DND-41 (cell line): ENCODE results near the gene MS4A15.
A peak's percentile ranks its signal among the peaks of the same experiment; 100 is the strongest.

Experiments
- ATAC-seq: fragments of 200-7000 bp; cut with Tn5 transposase; 3 replicates; pipeline ENCODE4 v1.9.1; 2021; ENCODE audit warnings: low read depth; ENCODE audit not compliant: insufficient read depth
- DNase-seq: peaks from one replicate; pipeline ENCODE4 v3.0.0-alpha.2; 2020
- H2AFZ ChIP-seq: 2 replicates; pipeline ENCODE4 v1.6.0; 2012; ENCODE audit warnings: low read depth, low read length
- H3K27ac ChIP-seq: 2 replicates; pipeline ENCODE4 v1.5.1; 2012; ENCODE audit warnings: low read length, inconsistent platforms
- H3K27me3 ChIP-seq: fragments of 200-600 bp; sonication (generic); 2 replicates; pipeline ENCODE4 v1.6.0; 2012; ENCODE audit warnings: low read length, mild to moderate bottlenecking, inconsistent platforms; ENCODE audit not compliant: insufficient read depth, poor library complexity
- H3K36me3 ChIP-seq: 2 replicates; pipeline ENCODE4 v1.5.1; 2012; ENCODE audit warnings: low read length, inconsistent platforms; ENCODE audit not compliant: insufficient read depth
- H3K4me1 ChIP-seq: 2 replicates; pipeline ENCODE4 v1.5.1; 2012; ENCODE audit warnings: mild to moderate bottlenecking, low read length; ENCODE audit not compliant: insufficient read depth
- H3K4me2 ChIP-seq: 2 replicates; pipeline ENCODE4 v1.6.0; 2012; ENCODE audit warnings: mild to moderate bottlenecking, moderate library complexity, low read length, inconsistent platforms; ENCODE audit not compliant: insufficient read depth
- H3K4me3 ChIP-seq, 2 experiments: fragments of 200-600 bp in 1 of 2; shearing (Covaris generic) in 1 of 2; 2 replicates each; pipeline ENCODE4 v1.5.1; 2012 to 2016; ENCODE audit warnings: inconsistent platforms in 2 of 2, low read length in 2 of 2, mild to moderate bottlenecking in 2 of 2, low read depth in 1 of 2, moderate library complexity in 1 of 2
- H3K79me2 ChIP-seq: 2 replicates; pipeline ENCODE4 v1.6.0; 2012; ENCODE audit warnings: low read length, inconsistent platforms; ENCODE audit not compliant: insufficient read depth
- H3K9ac ChIP-seq: 2 replicates; pipeline ENCODE4 v1.6.0; 2012; ENCODE audit warnings: low read depth, mild to moderate bottlenecking, inconsistent platforms, low read length, moderate library complexity
- H3K9me3 ChIP-seq: 2 replicates; pipeline ENCODE4 v1.5.1; 2012; ENCODE audit warnings: low read length, moderate library complexity, mild to moderate bottlenecking, inconsistent platforms; ENCODE audit not compliant: insufficient read depth, severe bottlenecking
- H4K20me1 ChIP-seq: 2 replicates; pipeline ENCODE4 v1.6.0; 2012; ENCODE audit warnings: low read length; ENCODE audit not compliant: insufficient read depth
- EZH2 ChIP-seq: IDR thresholded peaks from 3 replicates; pipeline ENCODE4 v1.6.1; 2012; ENCODE audit warnings: borderline replicate concordance, low read depth, mild to moderate bottlenecking, moderate library complexity, low read length, inconsistent platforms; ENCODE audit not compliant: severe bottlenecking
- TF ChIP-seq, protein P1 (sequence below): IDR thresholded peaks from 2 replicates; pipeline ENCODE4 v1.5.1; 2012; ENCODE audit warnings: borderline replicate concordance, low read length, moderate library complexity, mild to moderate bottlenecking; ENCODE audit not compliant: poor library complexity, severe bottlenecking; ENCODE audit errors: extremely low read depth

Gene MS4A15

DNA sequence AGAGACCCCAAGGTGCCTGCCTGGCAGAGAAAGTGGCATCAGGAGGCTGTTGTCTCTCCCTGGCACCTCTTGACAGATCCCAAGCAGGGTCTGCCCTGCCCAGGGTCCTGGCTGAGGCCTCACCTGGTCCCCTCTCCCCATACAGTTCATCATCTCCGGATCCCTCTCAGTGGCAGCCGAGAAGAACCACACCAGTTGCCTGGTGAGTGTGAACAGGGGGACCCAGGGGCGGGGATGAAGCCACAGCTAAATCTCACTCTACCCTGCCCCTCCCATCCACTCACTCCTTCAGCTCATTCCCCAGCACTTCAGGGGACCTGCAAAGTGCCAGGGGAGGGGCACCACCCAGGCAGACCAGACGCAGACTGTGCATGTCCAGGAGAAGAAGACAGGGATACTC lies 14.5 kb downstream of the MS4A15 start:
- Histone ChIP-seq H3K9ac (no peak overlapping the region), H3K36me3 (no peaks in the 10 kb centered on the region), H3K4me3 (no peak overlapping the region), H3K27ac (no peak overlapping the region), H3K9me3 (no peaks in the 10 kb centered on the region), H2AFZ (no peak overlapping the region), H3K79me2 (no peaks in the 10 kb centered on the region), H3K4me1 (peaks cover 11% of the 10 kb centered on the region), H4K20me1 (no peaks in the 10 kb centered on the region; the same call in 1 of the 2 replicates), H3K4me2 (no peak overlapping the region), H3K27me3 (no peaks in the 10 kb centered on the region)
- no peak for TF ChIP-seq EZH2
- TF ChIP-seq, protein P1, sequence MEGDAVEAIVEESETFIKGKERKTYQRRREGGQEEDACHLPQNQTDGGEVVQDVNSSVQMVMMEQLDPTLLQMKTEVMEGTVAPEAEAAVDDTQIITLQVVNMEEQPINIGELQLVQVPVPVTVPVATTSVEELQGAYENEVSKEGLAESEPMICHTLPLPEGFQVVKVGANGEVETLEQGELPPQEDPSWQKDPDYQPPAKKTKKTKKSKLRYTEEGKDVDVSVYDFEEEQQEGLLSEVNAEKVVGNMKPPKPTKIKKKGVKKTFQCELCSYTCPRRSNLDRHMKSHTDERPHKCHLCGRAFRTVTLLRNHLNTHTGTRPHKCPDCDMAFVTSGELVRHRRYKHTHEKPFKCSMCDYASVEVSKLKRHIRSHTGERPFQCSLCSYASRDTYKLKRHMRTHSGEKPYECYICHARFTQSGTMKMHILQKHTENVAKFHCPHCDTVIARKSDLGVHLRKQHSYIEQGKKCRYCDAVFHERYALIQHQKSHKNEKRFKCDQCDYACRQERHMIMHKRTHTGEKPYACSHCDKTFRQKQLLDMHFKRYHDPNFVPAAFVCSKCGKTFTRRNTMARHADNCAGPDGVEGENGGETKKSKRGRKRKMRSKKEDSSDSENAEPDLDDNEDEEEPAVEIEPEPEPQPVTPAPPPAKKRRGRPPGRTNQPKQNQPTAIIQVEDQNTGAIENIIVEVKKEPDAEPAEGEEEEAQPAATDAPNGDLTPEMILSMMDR, result no peak
- ATAC-seq (no peak), DNase-seq (no peak)

DNA sequence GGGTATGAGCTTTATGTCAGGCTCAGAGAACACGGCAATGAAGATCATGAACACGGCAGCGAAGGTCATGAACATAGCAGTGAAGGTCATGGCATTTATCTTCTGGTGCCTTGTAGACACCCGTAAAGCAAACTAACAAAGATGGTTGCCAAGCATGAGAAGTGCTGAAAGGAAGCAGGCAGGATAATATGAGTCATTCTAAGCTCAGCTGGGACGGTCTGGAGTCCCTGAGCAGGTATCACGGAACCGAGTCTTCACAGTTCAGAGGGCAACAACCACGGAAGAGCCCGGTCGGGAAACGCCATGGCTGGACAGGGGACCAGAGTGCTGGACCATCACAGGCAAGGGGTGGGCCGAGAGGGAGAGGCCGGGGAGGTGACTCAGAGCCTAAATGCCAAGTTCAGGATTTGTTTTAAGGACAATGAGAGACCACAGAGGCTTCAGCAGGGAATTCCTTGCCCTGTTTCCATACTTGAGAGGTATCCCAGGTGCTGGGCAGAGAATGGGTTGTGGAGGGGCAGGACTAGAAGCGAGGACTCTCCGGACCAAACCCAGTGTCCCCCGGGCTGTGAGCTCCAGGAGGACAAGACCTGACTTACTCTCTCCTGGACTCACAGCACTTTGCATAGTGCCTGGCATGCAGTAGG lies 15.3 kb downstream of the MS4A15 start:
- Histone ChIP-seq H3K9ac (no peak overlapping the region), H3K27me3 (no peaks in the 10 kb centered on the region)
- DNase-seq, result no peak

DNA sequence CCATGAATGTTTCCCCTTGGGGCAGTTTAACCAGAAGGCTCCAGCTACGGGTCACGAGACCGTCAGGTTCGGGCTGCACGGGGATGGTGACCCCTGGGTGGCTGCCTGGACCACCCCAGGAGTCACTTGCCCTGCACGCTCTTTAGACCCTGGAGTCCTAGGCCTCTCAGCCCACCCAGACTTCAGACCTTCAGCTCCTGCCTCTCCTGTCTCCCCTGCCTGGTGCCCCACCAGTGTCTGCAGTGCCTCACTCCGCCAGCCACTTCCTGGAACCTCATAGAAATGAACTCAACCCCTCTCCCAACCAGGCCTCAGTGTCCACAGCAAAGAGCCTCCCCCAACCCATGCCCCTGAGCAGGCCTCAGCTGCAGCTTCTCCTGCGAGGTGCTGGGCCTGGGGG lies 16.0 kb downstream of the MS4A15 start:
- Histone ChIP-seq H3K9me3 (no peaks in the 10 kb centered on the region), H2AFZ (no peak overlapping the region), H3K27me3 (no peaks in the 10 kb centered on the region), H3K4me3 (no peak overlapping the region), H3K4me1 (peaks cover 11% of the 10 kb centered on the region), H3K36me3 (no peaks in the 10 kb centered on the region), H3K4me2 (no peak overlapping the region), H4K20me1 (no peaks in the 10 kb centered on the region; the same call in 1 of the 2 replicates), H3K79me2 (no peaks in the 10 kb centered on the region), H3K27ac (no peak overlapping the region), H3K9ac (no peak overlapping the region)
- TF ChIP-seq EZH2, result no peak
- TF ChIP-seq, protein P1, result no peak
- DNase-seq (no peak), ATAC-seq (peak; percentile 18; the same call in 1 of the 3 replicates)

More for the DNA sequence above, 15.3 kb downstream of the MS4A15 start:
- H3K4me1 ChIP-seq, result peaks cover 11% of the 10 kb centered on the region
- H3K79me2 ChIP-seq, result no peaks in the 10 kb centered on the region
- H3K27ac ChIP-seq, result no peak overlapping the region
- H3K9me3 ChIP-seq, result no peaks in the 10 kb centered on the region
- no peak overlapping the region for H2AFZ ChIP-seq
- TF ChIP-seq, protein P1, result no peak
- no peak for TF ChIP-seq EZH2
- ATAC-seq, result no peak
- H4K20me1 ChIP-seq, result no peaks in the 10 kb centered on the region; the same call in 1 of the 2 replicates
- no peaks in the 10 kb centered on the region for H3K36me3 ChIP-seq
- H3K4me3 ChIP-seq, result no peak overlapping the region
- no peak overlapping the region for H3K4me2 ChIP-seq

DNA sequence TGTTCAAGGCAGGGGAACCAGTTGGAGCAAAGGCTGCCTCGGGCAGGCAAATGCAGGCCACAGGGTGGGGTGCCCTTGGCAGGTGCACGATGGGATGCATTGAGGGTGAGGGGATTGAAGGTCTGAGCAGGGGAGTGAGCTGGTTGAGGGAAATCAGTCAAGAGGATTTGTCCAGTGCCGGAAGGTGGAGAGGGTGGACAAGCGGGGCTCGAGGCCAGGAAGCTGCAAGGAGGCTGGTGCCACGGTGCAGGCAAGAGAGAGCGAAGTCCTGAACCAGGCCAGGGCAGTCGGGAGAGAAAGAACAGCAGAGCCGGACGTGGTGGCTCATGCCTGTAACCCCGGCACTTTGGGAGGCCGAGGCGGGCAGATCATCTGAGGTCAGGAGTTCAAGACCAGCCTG lies 18.1 kb downstream of the MS4A15 start:
- no peaks in the 10 kb centered on the region for H3K27me3 ChIP-seq
- no peaks in the 10 kb centered on the region for H4K20me1 ChIP-seq
- H3K4me1 ChIP-seq, result peaks cover 11% of the 10 kb centered on the region
- H3K27ac ChIP-seq, result no peak overlapping the region
- no peaks in the 10 kb centered on the region for H3K9me3 ChIP-seq
- TF ChIP-seq, protein P1, result no peak
- no peak for TF ChIP-seq EZH2
- H3K9ac ChIP-seq, result no peak overlapping the region
- H3K4me2 ChIP-seq, result no peak overlapping the region
- no peak overlapping the region for H3K4me3 ChIP-seq
- no peak for DNase-seq
- H3K79me2 ChIP-seq, result no peaks in the 10 kb centered on the region
- H3K36me3 ChIP-seq, result no peaks in the 10 kb centered on the region
- H2AFZ ChIP-seq, result no peak overlapping the region
- no peak for ATAC-seq
